Dedifferentiated amniotic fluid mesenchymal stem cell (primary cell): ENCODE data around the gene PPHLN1.
A peak's percentile ranks its signal among the peaks of the same experiment; 100 is the strongest.
"Not testable (repeated sequence)": the region's sequence is repeated elsewhere in the genome, so short reads cannot be mapped to it uniquely, and the experiment has no call there.

Experiments used
- DNase-seq: peaks from one replicate; pipeline ENCODE4 v3.0.0-alpha.2; 2016; ENCODE audit errors: extremely low spot score

The PPHLN1 gene

GRCh38 chr12:42322567-42322966, 3.4 kb upstream of the PPHLN1 start:
- no peak for DNase-seq

DNA sequence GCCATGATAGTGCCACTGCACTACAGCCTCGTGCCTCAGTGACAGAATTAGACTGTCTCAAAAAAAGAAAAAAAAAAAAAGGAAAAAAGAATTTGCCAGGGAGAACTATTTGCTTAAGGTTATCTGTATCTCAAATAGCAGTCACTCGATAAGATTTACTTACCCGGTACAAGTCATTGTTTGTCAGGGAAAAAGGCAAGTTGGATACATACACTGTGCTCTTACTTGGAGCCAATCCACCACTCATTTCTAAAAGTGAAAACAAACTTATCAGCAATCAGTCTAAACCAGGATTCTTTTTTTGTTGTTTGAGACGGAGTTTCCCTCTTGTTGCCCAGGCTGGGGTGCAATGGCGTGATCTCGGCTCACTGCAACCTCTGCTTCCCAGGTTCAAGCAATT, 2.1 kb upstream of the PPHLN1 start:
- DNase-seq = no peak

GRCh38 chr12:42325326-42325652, 678 bp upstream of the PPHLN1 start:
- no peak for DNase-seq

- peak; percentile 24 for DNase-seq
Measured at GRCh38 chr12:42326541-42327226, 717 bp downstream of the PPHLN1 start.

DNA sequence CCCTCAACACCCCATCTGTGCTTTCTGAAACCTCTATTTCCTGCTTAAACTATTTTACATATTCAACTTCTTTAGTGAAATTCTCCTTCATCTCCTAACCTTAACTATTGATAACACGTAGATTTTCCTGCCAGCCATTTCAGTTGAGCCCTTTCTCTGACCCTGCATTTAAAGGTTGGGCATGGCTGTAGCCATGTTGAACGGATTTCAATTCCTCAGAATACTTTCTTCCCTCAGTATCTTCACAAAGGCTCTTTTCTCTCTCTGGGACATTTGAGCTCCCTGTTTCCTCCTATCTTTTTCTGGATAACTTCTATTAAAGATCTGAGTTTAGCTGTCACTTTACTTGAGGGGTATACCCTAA, 1.2 kb downstream of the PPHLN1 start:
- no peak for DNase-seq

DNA sequence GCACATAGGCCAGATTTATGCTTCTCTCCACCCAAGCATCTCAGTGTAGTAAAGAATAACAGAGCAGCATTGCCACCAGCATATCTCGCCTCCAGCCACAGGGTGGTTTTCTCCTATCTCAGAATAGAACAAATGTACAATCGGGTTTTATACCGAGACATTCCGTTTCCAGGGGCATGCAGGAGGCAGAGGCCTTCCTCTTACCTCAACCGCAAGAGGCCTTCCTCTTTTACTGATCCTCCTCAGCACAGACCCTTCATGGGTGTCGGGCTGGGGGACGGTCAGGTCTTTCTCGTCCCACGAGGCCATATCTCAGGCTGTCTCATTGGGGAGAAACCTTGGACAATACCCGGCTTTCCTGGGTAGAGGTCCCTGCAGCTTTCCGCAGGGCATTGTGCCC, 4.1 kb downstream of the PPHLN1 start:
- not testable (repeated sequence) for DNase-seq

DNA sequence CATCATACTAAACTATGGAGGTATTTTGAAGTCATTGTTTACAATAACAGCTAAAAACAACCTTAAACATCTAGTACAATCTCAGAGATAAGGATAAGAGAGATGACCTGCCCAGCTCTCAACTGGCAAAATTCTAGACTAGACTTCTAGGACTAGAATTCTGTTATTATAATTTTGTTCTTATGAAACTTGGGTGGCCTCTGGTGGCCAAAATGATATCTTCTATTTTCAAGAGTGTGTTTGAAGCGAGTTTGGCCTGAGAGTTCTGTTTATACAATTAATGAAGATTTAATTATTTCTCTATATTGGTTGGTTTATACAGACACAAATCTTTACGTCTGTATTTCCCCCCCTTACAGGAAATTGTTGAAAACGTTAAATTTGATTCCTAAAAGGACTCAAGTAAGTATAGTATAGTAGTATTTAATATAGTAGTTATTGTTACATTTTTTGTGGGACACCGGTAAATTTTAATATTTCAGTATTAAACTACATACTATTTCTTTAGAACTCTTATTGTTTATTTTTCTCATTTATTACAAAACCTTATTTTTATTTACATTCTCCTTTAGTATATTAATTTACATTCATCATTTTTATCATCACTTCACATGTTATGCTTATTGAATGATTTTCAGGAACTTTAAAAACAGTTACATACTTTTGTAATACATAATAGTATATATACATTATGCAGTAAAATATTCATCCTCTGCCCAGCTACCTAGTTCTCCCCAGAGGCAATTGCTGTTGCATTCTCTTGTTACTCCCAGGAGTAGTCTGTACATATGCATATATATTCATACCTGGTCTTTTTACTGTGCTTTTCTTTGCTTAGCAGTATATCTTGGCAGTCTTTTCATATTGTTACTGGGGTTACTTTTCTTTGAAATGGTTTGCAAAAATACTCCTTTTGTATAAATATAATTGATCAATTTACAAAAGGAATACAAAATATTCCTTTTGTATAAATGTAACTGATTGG, 6.6 kb downstream of the PPHLN1 start:
- peak; percentile 64 for DNase-seq

GRCh38 chr12:42336286-42336685, 10.3 kb downstream of the PPHLN1 start:
- no peak for DNase-seq

- no peak for DNase-seq
Measured at GRCh38 chr12:42338280-42338679, 12.3 kb downstream of the PPHLN1 start.

GRCh38 chr12:42342028-42342427, 16.1 kb downstream of the PPHLN1 start:
- DNase-seq = no peak

DNA sequence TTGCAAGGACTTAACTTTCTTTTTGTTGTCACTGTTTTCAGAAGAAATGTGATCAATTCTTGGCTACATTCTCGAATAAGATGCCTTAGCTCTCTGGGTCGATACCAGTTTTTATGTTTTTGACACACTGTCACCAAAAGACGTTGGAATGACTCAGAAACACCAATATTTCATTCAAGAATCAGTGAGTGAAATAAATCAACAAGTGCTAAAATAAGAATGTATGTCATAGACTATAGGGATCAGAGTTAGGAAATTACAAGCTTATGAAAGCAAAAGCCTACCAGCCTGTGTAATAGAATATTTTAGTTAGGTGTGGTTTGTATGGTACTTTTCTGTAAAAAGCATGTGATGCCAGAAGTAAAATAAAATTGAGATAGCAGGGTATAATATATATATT, 17.8 kb downstream of the PPHLN1 start:
- no peak for DNase-seq

DNA sequence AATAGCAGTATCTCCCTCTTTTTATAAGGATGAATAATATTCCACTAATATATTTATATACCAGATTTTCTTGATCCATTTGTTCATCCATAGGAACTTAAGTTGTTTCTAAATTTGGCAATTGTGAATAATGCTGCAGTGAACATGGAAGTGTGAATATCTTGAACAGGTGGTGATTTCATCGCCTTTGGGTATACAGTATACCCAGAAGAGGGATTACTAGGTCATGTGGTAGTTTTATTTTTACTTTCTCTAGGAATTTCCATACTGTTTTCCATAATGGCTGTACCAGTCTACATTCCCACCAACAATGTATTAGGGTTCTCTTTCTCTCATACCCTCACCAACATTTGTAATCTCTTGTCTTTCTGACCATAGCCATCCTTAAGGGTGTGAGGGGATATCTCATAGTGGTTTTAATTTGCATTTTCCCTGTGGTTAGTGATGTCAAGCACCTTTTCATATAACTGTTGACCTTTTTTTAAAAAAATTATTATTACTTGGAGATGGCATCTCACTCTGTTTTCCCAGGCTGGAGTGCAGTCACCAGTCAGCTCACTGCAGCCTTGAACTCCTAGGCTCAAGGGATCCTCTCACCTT, 20.5 kb downstream of the PPHLN1 start:
- no peak for DNase-seq

- not testable (repeated sequence) for DNase-seq
Measured at GRCh38 chr12:42349119-42350020, 23.4 kb downstream of the PPHLN1 start.

DNA sequence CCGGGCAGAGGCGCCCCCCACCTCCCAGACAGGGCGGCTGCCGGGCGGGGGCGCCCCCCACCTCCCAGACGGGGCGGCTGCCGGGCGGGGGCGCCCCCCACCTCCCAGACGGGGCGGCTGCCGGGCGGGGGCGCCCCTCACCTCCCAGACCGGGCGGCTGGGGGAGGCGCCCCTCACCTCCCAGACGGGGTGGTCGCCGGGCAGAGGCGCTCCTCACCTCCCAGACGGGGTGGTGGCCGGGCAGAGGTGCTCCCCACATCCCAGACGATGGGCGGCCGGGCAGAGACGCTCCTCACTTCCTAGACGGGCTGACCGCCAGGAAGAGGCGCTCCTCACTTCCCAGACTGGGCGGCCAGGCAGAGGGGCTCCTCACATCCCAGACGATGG, 24.0 kb downstream of the PPHLN1 start:
- not testable (repeated sequence) for DNase-seq

GRCh38 chr12:42356344-42356743, 30.4 kb downstream of the PPHLN1 start:
- DNase-seq = no peak

DNA sequence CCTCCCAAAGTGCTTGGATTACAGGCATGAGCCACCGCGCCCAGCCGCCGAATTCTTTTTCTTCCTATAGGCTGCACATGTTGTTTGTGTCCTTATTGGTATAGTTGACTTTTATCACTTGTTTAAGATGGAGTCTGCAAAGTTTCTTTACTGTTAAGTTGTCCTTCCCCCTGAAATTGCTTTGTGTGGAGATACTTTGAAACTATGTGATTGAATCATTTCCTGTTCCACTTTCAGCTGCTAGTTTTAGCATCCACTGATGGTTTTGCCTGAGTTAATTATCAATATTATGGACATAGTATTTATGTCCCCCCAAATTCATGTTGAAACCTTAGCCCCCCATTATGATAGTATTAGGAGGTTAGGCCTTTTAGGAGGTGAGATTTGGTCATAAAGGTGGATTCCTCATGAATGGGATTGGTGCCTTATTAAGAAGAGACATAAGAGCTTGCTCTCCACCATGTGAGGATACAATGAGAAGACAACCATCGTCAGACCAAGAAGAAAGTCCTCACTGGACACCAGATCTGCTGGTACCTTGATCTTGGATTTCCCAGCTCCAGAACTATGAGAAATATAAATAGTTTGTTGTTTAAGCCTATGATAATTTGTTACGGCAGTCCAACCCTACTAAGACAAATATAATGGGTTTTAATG, 34.9 kb downstream of the PPHLN1 start:
- no peak for DNase-seq

- no peak for DNase-seq
Measured at GRCh38 chr12:42361909-42362646, 36.1 kb downstream of the PPHLN1 start.

DNA sequence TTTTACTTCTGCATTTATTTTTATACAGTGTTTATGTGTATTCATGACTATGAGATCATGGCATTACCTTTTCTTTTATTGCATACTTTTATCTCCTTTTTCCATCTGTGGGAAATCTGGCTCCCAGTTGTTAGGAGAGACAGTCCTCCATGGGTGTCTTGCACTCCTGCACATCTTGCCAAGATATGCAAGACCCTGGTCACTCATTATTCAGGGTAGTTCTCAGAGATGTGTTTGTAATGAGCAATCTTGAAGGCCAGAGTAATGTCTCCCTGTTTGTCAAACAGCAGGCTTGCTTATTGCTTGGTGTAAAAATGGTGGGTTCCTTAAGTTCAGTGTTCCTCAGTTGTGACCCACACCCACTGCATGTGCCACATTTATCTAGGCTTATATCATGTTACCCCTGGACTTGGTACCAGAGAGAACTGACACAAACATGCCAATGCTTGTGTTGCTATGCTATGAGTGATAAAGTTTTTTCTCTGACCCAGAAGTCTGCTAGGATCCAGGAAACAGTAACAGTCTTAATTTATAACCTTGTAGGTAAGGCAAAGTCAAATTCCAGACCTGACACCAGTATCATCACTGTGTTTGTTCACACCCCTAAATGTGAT, 36.8 kb downstream of the PPHLN1 start:
- no peak for DNase-seq

- DNase-seq = no peak
Measured at GRCh38 chr12:42364692-42365091, 38.7 kb downstream of the PPHLN1 start.

GRCh38 chr12:42365486-42365885, 39.5 kb downstream of the PPHLN1 start:
- DNase-seq = no peak
